Trophoblast cell (in vitro differentiated cells and primary cell): ENCODE results near the gene RIMBP2.
A peak's percentile ranks its signal among the peaks of the same experiment; 100 is the strongest.

Source experiments
- DNase-seq, 2 donors: peaks; one replicate each; pipeline ENCODE4 v3.0.0-alpha.2; 2016
- H2AFZ ChIP-seq: 2 replicates; pipeline ENCODE4 v1.6.1; 2013; ENCODE audit warnings: low read length, moderate library complexity, mild to moderate bottlenecking; ENCODE audit not compliant: insufficient read depth, poor library complexity
- H2AK5ac ChIP-seq: 2 replicates; pipeline ENCODE4 v1.6.1; 2013; ENCODE audit warnings: mild to moderate bottlenecking, low read length
- H2BK120ac ChIP-seq: 2 replicates; pipeline ENCODE4 v1.6.1; 2013; ENCODE audit warnings: low read length, mild to moderate bottlenecking, moderate library complexity; ENCODE audit not compliant: insufficient read depth, poor library complexity
- H2BK12ac ChIP-seq: 2 replicates; pipeline ENCODE4 v1.6.1; 2013; ENCODE audit warnings: mild to moderate bottlenecking, low read length, moderate library complexity
- H2BK5ac ChIP-seq: 2 replicates; pipeline ENCODE4 v1.6.1; 2013; ENCODE audit warnings: low read length, low read depth, moderate library complexity, mild to moderate bottlenecking; ENCODE audit not compliant: poor library complexity
- H3K14ac ChIP-seq: 2 replicates; pipeline ENCODE4 v1.6.1; 2013; ENCODE audit warnings: mild to moderate bottlenecking, low read length
- H3K18ac ChIP-seq: 2 replicates; pipeline ENCODE4 v1.6.1; 2013; ENCODE audit warnings: mild to moderate bottlenecking, low read length
- H3K23ac ChIP-seq: 2 replicates; pipeline ENCODE4 v1.6.1; 2013; ENCODE audit warnings: low read length
- H3K27ac ChIP-seq: 2 replicates; pipeline ENCODE4 v1.5.1; 2013; ENCODE audit warnings: low read depth, mild to moderate bottlenecking, inconsistent platforms, low read length, moderate library complexity
- H3K27me3 ChIP-seq: 2 replicates; pipeline ENCODE4 v1.6.1; 2013; ENCODE audit warnings: inconsistent platforms, mild to moderate bottlenecking, low read length, moderate library complexity; ENCODE audit not compliant: insufficient read depth
- H3K36me3 ChIP-seq, 2 experiments: 1 replicate in 1 of 2; 2 replicates in 1 of 2; pipeline ENCODE4 v1.6.1; 2013; ENCODE audit warnings: low read length in 2 of 2, mild to moderate bottlenecking in 2 of 2, moderate library complexity in 1 of 2; ENCODE audit not compliant: insufficient read depth in 2 of 2, control insufficient read depth in 1 of 2
- H3K4ac ChIP-seq: 2 replicates; pipeline ENCODE4 v1.6.1; 2013; ENCODE audit warnings: low read depth, mild to moderate bottlenecking, low read length, moderate library complexity
- H3K4me1 ChIP-seq, 2 experiments: 1 replicate in 1 of 2; 2 replicates in 1 of 2; pipeline ENCODE4 v1.6.1; 2013; ENCODE audit warnings: low read length in 2 of 2, mild to moderate bottlenecking in 2 of 2, moderate library complexity in 1 of 2; ENCODE audit not compliant: insufficient read depth in 2 of 2, control insufficient read depth in 1 of 2
- H3K4me2 ChIP-seq: 2 replicates; pipeline ENCODE4 v1.6.1; 2013; ENCODE audit warnings: inconsistent platforms, mild to moderate bottlenecking, low read length, moderate library complexity
- H3K4me3 ChIP-seq: 2 replicates; pipeline ENCODE4 v1.5.1; 2013; ENCODE audit warnings: mild to moderate bottlenecking, low read depth, low read length, inconsistent platforms
- H3K79me1 ChIP-seq: one replicate; pipeline ENCODE4 v1.6.1; 2013; ENCODE audit warnings: low read length
- H3K79me2 ChIP-seq: 2 replicates; pipeline ENCODE4 v1.6.1; 2013; ENCODE audit warnings: low read length, mild to moderate bottlenecking; ENCODE audit not compliant: control insufficient read depth, insufficient read depth, poor library complexity
- H3K9ac ChIP-seq: 2 replicates; pipeline ENCODE4 v1.6.1; 2013; ENCODE audit warnings: mild to moderate bottlenecking, low read length
- H3K9me3 ChIP-seq: 2 replicates; pipeline ENCODE4 v1.6.1; 2013; ENCODE audit warnings: low read depth, mild to moderate bottlenecking, control low read depth, inconsistent platforms, low read length; ENCODE audit not compliant: insufficient read depth
- H4K12ac ChIP-seq: 2 replicates; pipeline ENCODE4 v1.6.1; 2013; ENCODE audit warnings: low read depth, mild to moderate bottlenecking, low read length, moderate library complexity
- H4K8ac ChIP-seq: 2 replicates; pipeline ENCODE4 v1.6.1; 2013; ENCODE audit warnings: low read depth, mild to moderate bottlenecking, low read length, moderate library complexity
- H4K91ac ChIP-seq: one replicate; pipeline ENCODE4 v1.6.1; 2013; ENCODE audit warnings: low read depth, mild to moderate bottlenecking, low read length, moderate library complexity
- WGBS: extraction: QIAGEN DNeasy Blood & Tissue Kit; methylation state at CpG from one replicate; pipeline ENCODE4 v1.1.7; 2013; ENCODE audit warnings: missing lambda C conversion rate; ENCODE audit not compliant: insufficient read length, insufficient coverage; ENCODE audit errors: extremely low coverage; 5-methylcytosine and 5-hydroxymethylcytosine counted together

RIMBP2 gene

GRCh38 chr12:130546494-130546893 is 169.6 kb downstream of the RIMBP2 start:
- Histone ChIP-seq H4K12ac (no peak overlapping the region), H3K79me2 (no peaks in the 10 kb centered on the region), H3K27ac (no peak overlapping the region), H2AK5ac (no peak overlapping the region), H3K9ac (no peak overlapping the region), H3K4me2 (no peak overlapping the region), H3K4ac (no peak overlapping the region), H2AFZ (no peak overlapping the region), H2BK5ac (no peak overlapping the region), H3K79me1 (no peaks in the 10 kb centered on the region), H4K8ac (no peak overlapping the region), H3K36me3 (no peaks in the 10 kb centered on the region), H3K18ac (no peak overlapping the region), H3K4me3 (no peak overlapping the region), H3K14ac (no peak overlapping the region), H3K9me3 (peaks cover 2% of the 10 kb centered on the region), H4K91ac (no peak overlapping the region), H3K4me1 (no peaks in the 10 kb centered on the region), H2BK120ac (no peak overlapping the region), H3K23ac (no peak overlapping the region), H3K27me3 (no peaks in the 10 kb centered on the region), H2BK12ac (no peak overlapping the region)
- no peak for DNase-seq
- no CpG with 5 or more reads among the region's 11 CpGs for WGBS

- DNase-seq = no peak
- H4K91ac ChIP-seq = no peak overlapping the region
- no peak overlapping the region for H3K4me2 ChIP-seq
- no peak overlapping the region for H3K18ac ChIP-seq
- no peak overlapping the region for H2AFZ ChIP-seq
- no peak overlapping the region for H3K14ac ChIP-seq
- H3K27me3 ChIP-seq = no peaks in the 10 kb centered on the region
- H3K4me1 ChIP-seq = no peaks in the 10 kb centered on the region
- H2BK12ac ChIP-seq = no peak overlapping the region
- no peaks in the 10 kb centered on the region for H3K79me1 ChIP-seq
- H4K12ac ChIP-seq = no peak overlapping the region
- no peak overlapping the region for H3K27ac ChIP-seq
- H3K36me3 ChIP-seq = no peaks in the 10 kb centered on the region
- WGBS = no CpG with 5 or more reads among the region's 17 CpGs
- H3K23ac ChIP-seq = no peak overlapping the region
- H3K4ac ChIP-seq = no peak overlapping the region
- H3K9ac ChIP-seq = no peak overlapping the region
- H2AK5ac ChIP-seq = no peak overlapping the region
- no peak overlapping the region for H4K8ac ChIP-seq
- H3K4me3 ChIP-seq = no peak overlapping the region
- H2BK120ac ChIP-seq = no peak overlapping the region
- H2BK5ac ChIP-seq = no peak overlapping the region
- peaks cover under 1% of the 10 kb centered on the region for H3K9me3 ChIP-seq
- H3K79me2 ChIP-seq = no peaks in the 10 kb centered on the region
These were observed 170.6 kb downstream of the RIMBP2 start for GRCh38 chr12:130545475-130545874.

GRCh38 chr12:130540376-130540775 is 175.7 kb downstream of the RIMBP2 start:
- H3K27me3 ChIP-seq = no peaks in the 10 kb centered on the region
- H4K8ac ChIP-seq = no peak overlapping the region
- no peaks in the 10 kb centered on the region for H3K79me2 ChIP-seq
- H4K12ac ChIP-seq = no peak overlapping the region
- DNase-seq = no peak
- H4K91ac ChIP-seq = no peak overlapping the region
- no peak overlapping the region for H3K14ac ChIP-seq
- no peak overlapping the region for H3K27ac ChIP-seq
- H3K79me1 ChIP-seq = no peaks in the 10 kb centered on the region
- no peak overlapping the region for H2AK5ac ChIP-seq
- peaks cover 10% of the 10 kb centered on the region for H3K9me3 ChIP-seq
- H3K18ac ChIP-seq = no peak overlapping the region
- H2BK5ac ChIP-seq = no peak overlapping the region
- H3K23ac ChIP-seq = no peak overlapping the region
- no peak overlapping the region for H2AFZ ChIP-seq
- H3K4me2 ChIP-seq = no peak overlapping the region
- H3K4ac ChIP-seq = no peak overlapping the region
- H2BK120ac ChIP-seq = no peak overlapping the region
- no peak overlapping the region for H3K4me3 ChIP-seq
- no peak overlapping the region for H2BK12ac ChIP-seq
- no peaks in the 10 kb centered on the region for H3K4me1 ChIP-seq
- no peaks in the 10 kb centered on the region for H3K36me3 ChIP-seq
- no peak overlapping the region for H3K9ac ChIP-seq
- WGBS = no CpG with 5 or more reads among the region's 6 CpGs

GRCh38 chr12:130538343-130539095 is 177.6 kb downstream of the RIMBP2 start:
- Histone ChIP-seq H4K91ac (no peak overlapping the region), H3K4ac (no peak overlapping the region), H3K27ac (no peak overlapping the region), H3K9me3 (peaks cover 10% of the 10 kb centered on the region), H2BK12ac (no peak overlapping the region), H2AFZ (no peak overlapping the region), H3K9ac (no peak overlapping the region), H4K12ac (no peak overlapping the region), H2AK5ac (no peak overlapping the region), H3K23ac (no peak overlapping the region), H3K18ac (no peak overlapping the region), H2BK120ac (no peak overlapping the region), H3K79me1 (no peaks in the 10 kb centered on the region), H3K4me1 (no peaks in the 10 kb centered on the region), H4K8ac (no peak overlapping the region), H2BK5ac (no peak overlapping the region), H3K79me2 (no peaks in the 10 kb centered on the region), H3K4me3 (peak overlapping the region; percentile 54), H3K36me3 (no peaks in the 10 kb centered on the region), H3K14ac (no peak overlapping the region), H3K27me3 (no peaks in the 10 kb centered on the region), H3K4me2 (no peak overlapping the region)
- no peak for DNase-seq
- WGBS = no CpG with 5 or more reads among the region's 17 CpGs
